DND-41 (cell line): ENCODE results near the gene ZC3H7B.

Experiments used
- ATAC-seq: fragments of 200-7000 bp; cut with Tn5 transposase; 3 replicates; pipeline ENCODE4 v1.9.1; 2021; ENCODE audit warnings: low read depth; ENCODE audit not compliant: insufficient read depth
- DNase-seq: peaks from one replicate; pipeline ENCODE4 v3.0.0-alpha.2; 2020
- H2AFZ ChIP-seq: 2 replicates; pipeline ENCODE4 v1.6.0; 2012; ENCODE audit warnings: low read depth, low read length
- H3K27ac ChIP-seq: 2 replicates; pipeline ENCODE4 v1.5.1; 2012; ENCODE audit warnings: low read length, inconsistent platforms
- H3K27me3 ChIP-seq: fragments of 200-600 bp; sonication (generic); 2 replicates; pipeline ENCODE4 v1.6.0; 2012; ENCODE audit warnings: low read length, mild to moderate bottlenecking, inconsistent platforms; ENCODE audit not compliant: insufficient read depth, poor library complexity
- H3K36me3 ChIP-seq: 2 replicates; pipeline ENCODE4 v1.5.1; 2012; ENCODE audit warnings: low read length, inconsistent platforms; ENCODE audit not compliant: insufficient read depth
- H3K4me1 ChIP-seq: 2 replicates; pipeline ENCODE4 v1.5.1; 2012; ENCODE audit warnings: mild to moderate bottlenecking, low read length; ENCODE audit not compliant: insufficient read depth
- H3K4me2 ChIP-seq: 2 replicates; pipeline ENCODE4 v1.6.0; 2012; ENCODE audit warnings: mild to moderate bottlenecking, moderate library complexity, low read length, inconsistent platforms; ENCODE audit not compliant: insufficient read depth
- H3K4me3 ChIP-seq, 2 experiments: fragments of 200-600 bp in 1 of 2; shearing (Covaris generic) in 1 of 2; 2 replicates each; pipeline ENCODE4 v1.5.1; 2012 to 2016; ENCODE audit warnings: inconsistent platforms in 2 of 2, low read length in 2 of 2, mild to moderate bottlenecking in 2 of 2, low read depth in 1 of 2, moderate library complexity in 1 of 2
- H3K79me2 ChIP-seq: 2 replicates; pipeline ENCODE4 v1.6.0; 2012; ENCODE audit warnings: low read length, inconsistent platforms; ENCODE audit not compliant: insufficient read depth
- H3K9ac ChIP-seq: 2 replicates; pipeline ENCODE4 v1.6.0; 2012; ENCODE audit warnings: low read depth, mild to moderate bottlenecking, inconsistent platforms, low read length, moderate library complexity
- H3K9me3 ChIP-seq: 2 replicates; pipeline ENCODE4 v1.5.1; 2012; ENCODE audit warnings: low read length, moderate library complexity, mild to moderate bottlenecking, inconsistent platforms; ENCODE audit not compliant: insufficient read depth, severe bottlenecking
- H4K20me1 ChIP-seq: 2 replicates; pipeline ENCODE4 v1.6.0; 2012; ENCODE audit warnings: low read length; ENCODE audit not compliant: insufficient read depth
- EZH2 ChIP-seq: IDR thresholded peaks from 3 replicates; pipeline ENCODE4 v1.6.1; 2012; ENCODE audit warnings: borderline replicate concordance, low read depth, mild to moderate bottlenecking, moderate library complexity, low read length, inconsistent platforms; ENCODE audit not compliant: severe bottlenecking
- TF ChIP-seq, protein P1 (sequence below): IDR thresholded peaks from 2 replicates; pipeline ENCODE4 v1.5.1; 2012; ENCODE audit warnings: borderline replicate concordance, low read length, moderate library complexity, mild to moderate bottlenecking; ENCODE audit not compliant: poor library complexity, severe bottlenecking; ENCODE audit errors: extremely low read depth

Gene ZC3H7B

DNA sequence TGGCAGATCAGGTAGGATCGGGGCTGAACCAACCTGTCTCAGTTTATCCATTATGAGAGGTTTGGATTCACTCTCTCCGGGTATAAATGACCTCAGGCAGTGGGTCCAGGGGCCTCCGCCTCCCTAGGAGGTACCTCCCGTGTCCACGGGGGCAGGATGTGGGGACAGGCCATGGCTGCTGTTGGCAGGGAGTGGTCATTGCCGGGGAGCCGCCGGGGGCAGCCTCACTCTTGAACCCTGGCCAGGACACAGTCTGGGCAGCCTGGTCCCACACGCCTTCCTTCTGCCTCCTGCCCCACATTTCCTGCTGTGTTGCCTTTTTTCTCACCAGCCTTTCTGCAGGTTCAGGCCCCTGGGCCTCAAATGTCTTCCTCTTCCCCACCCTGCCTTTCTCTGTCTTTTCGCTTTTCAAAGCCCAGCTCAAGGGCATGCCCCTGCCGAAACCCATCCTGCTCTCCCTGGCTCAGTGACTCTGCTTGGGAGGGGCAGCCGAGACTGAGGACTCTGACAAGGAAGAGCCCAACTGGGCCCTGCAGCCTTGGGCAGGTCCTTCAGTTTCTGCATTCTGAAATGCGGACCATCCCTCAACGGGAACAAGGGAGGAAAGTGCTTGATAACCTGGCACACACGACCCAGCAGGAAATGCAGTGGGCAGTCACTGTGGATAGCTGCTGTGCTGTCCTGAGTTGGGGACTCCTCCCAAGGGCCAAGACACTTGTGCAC is 31.1 kb downstream of the ZC3H7B start:
- no peaks in the 10 kb centered on the region for H4K20me1 ChIP-seq
- H3K36me3 ChIP-seq = peaks cover 74% of the 10 kb centered on the region
- no peak overlapping the region for H3K9ac ChIP-seq
- TF ChIP-seq EZH2 = no peak
- TF ChIP-seq, protein P1, sequence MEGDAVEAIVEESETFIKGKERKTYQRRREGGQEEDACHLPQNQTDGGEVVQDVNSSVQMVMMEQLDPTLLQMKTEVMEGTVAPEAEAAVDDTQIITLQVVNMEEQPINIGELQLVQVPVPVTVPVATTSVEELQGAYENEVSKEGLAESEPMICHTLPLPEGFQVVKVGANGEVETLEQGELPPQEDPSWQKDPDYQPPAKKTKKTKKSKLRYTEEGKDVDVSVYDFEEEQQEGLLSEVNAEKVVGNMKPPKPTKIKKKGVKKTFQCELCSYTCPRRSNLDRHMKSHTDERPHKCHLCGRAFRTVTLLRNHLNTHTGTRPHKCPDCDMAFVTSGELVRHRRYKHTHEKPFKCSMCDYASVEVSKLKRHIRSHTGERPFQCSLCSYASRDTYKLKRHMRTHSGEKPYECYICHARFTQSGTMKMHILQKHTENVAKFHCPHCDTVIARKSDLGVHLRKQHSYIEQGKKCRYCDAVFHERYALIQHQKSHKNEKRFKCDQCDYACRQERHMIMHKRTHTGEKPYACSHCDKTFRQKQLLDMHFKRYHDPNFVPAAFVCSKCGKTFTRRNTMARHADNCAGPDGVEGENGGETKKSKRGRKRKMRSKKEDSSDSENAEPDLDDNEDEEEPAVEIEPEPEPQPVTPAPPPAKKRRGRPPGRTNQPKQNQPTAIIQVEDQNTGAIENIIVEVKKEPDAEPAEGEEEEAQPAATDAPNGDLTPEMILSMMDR = no peak
- H3K9me3 ChIP-seq = no peaks in the 10 kb centered on the region
- H3K27ac ChIP-seq = no peak overlapping the region
- H2AFZ ChIP-seq = no peak overlapping the region
- H3K27me3 ChIP-seq = no peaks in the 10 kb centered on the region
- no peak overlapping the region for H3K4me3 ChIP-seq
- H3K4me1 ChIP-seq = no peaks in the 10 kb centered on the region
- H3K4me2 ChIP-seq = no peak overlapping the region
- ATAC-seq (no peak), DNase-seq (no peak)
- H3K79me2 ChIP-seq = no peaks in the 10 kb centered on the region

DNA sequence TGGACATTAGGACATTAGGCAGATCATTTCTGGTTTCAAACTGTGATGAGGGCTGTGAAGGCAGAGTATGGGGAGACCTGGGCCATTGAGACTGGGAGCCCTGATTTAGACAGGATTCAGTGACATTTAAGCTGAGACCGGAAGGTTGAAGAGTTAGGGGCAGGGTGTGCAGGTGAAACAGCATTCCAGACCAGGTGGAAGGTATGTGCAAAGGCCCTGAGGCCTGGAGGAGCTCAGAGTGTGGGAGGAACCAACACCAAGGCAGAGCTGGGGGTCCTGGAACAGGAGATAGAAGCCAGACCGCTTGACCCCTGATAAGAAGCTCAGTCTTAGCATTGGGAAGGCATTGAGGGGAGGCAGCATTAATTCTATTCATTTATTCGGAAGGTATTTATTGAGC is 32.5 kb downstream of the ZC3H7B start:
- Histone ChIP-seq H3K4me2 (no peak overlapping the region), H4K20me1 (no peaks in the 10 kb centered on the region), H3K27ac (no peak overlapping the region), H3K4me3 (no peak overlapping the region), H3K9me3 (no peaks in the 10 kb centered on the region), H2AFZ (no peak overlapping the region), H3K79me2 (no peaks in the 10 kb centered on the region), H3K27me3 (no peaks in the 10 kb centered on the region), H3K36me3 (peaks cover 71% of the 10 kb centered on the region), H3K9ac (no peak overlapping the region), H3K4me1 (no peaks in the 10 kb centered on the region)
- no peak for TF ChIP-seq EZH2
- TF ChIP-seq, protein P1 = no peak
- no peak for DNase-seq
- no peak for ATAC-seq

DNA sequence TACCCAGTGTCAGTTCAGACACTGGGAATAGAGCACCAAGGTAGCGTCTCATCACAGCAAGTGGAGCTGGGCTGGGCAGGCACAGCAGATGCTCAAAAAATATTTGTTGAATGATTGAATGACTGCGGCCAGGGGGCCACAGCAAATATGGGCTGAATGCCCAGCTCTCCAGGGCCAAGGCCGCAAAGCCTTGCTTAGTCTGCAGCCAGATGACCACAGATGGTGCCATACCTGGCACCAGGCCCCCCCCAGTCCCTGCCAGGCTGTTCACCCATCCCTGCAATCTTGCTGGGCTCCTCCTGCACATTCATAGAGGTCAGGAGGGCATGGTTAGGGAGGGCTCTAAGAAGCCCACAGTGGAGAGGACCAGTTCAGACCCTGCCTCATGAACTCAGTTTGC is 32.9 kb downstream of the ZC3H7B start:
- TF ChIP-seq, protein P1 = no peak
- Histone ChIP-seq H3K4me3 (no peak overlapping the region), H3K4me1 (no peaks in the 10 kb centered on the region), H3K79me2 (no peaks in the 10 kb centered on the region), H3K9me3 (no peaks in the 10 kb centered on the region), H3K36me3 (peaks cover 75% of the 10 kb centered on the region), H3K9ac (no peak overlapping the region), H2AFZ (no peak overlapping the region), H3K27ac (no peak overlapping the region), H4K20me1 (no peaks in the 10 kb centered on the region), H3K4me2 (no peak overlapping the region), H3K27me3 (no peaks in the 10 kb centered on the region)
- no peak for ATAC-seq
- DNase-seq = no peak
